ENCODE measurements around the gene ACTL7A.

ACTL7A gene

GRCh38 chr9:108861997-108862396 is at the start of gene ACTL7A:
Gene ACTL7A, plus strand, starts transcription at chr9:108862266. Its CDS starts 57 bp downstream, at chr9:108862323.
- no peaks in the 10 kb centered on the region for H3K79me2 ChIP-seq
- H3K9ac ChIP-seq, result no peak within 1 kb of the TSS
- no peak within 1 kb of the TSS for H2AFZ ChIP-seq
- H3K4me3 ChIP-seq (ENCODE audit: low read depth, low read length), result no peak within 1 kb of the TSS
- H3K27ac ChIP-seq, result no peak within 1 kb of the TSS
- H3K27me3 ChIP-seq (ENCODE audit: control insufficient read depth, insufficient read depth, low read length), result no peaks in the 10 kb centered on the region
- no peaks in the 10 kb centered on the region for H3K36me3 ChIP-seq (ENCODE audit: control insufficient read depth, insufficient read depth, low read length)
- no peaks in the 10 kb centered on the region for H3K4me1 ChIP-seq
- no peak for TF ChIP-seq CTCF (IDR thresholded peaks at IDR 0.05)
- no peak within 1 kb of the TSS for H3K4me2 ChIP-seq (ENCODE audit: low read length)
- H3K9me3 ChIP-seq (ENCODE audit: control insufficient read depth, low read length), result no peaks in the 10 kb centered on the region

DNA sequence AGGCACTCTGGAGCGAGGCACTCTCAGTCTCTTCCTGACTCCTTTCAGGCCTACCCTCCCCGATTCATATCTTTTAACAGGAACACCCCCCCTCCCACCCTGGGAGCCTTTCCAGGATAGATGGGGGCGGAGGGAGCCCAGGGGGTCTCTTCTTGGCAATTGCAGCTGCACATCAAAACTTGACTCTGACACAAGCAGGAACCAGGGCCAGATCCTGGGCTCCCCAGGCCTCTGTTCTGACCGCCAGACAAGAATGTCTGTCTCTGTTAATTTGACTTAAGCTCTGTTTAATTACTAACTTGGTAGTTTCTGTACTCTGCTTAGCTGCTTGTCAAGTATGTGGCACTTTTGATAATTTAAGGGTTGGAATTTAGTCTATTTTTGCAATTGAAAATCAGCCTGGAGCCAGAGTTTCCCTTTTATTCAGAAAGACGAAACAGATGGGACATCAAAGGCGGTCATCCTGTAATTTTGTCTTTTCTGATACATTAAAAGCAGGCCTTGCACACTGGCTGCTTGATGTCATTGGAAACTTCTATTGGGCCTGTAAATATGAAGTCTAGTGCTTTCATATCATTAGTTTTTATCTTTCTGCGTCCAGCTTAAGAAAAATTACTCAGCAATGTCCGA is 49.6 kb upstream of the ACTL7A start:
- Histone ChIP-seq H3K27me3 (ENCODE audit: control insufficient read depth, insufficient read depth, low read length) (no peaks in the 10 kb centered on the region), H3K36me3 (ENCODE audit: control insufficient read depth, insufficient read depth, low read length) (no peaks in the 10 kb centered on the region), H3K9me3 (ENCODE audit: control insufficient read depth, low read length) (no peaks in the 10 kb centered on the region), H3K27ac (no peak overlapping the region), H3K4me1 (no peaks in the 10 kb centered on the region), H3K9ac (no peak overlapping the region), H2AFZ (no peak overlapping the region), H3K4me2 (ENCODE audit: low read length) (no peak overlapping the region), H3K79me2 (no peaks in the 10 kb centered on the region), H3K4me3 (ENCODE audit: low read depth, low read length) (no peak overlapping the region)
- TF ChIP-seq CTCF (IDR thresholded peaks at IDR 0.05), result no peak

- no peaks in the 10 kb centered on the region for H3K79me2 ChIP-seq
- H3K4me3 ChIP-seq (ENCODE audit: low read depth, low read length), result no peak overlapping the region
- H3K27me3 ChIP-seq (ENCODE audit: control insufficient read depth, insufficient read depth, low read length), result no peaks in the 10 kb centered on the region
- no peak overlapping the region for H3K4me2 ChIP-seq (ENCODE audit: low read length)
- no peaks in the 10 kb centered on the region for H3K9me3 ChIP-seq (ENCODE audit: control insufficient read depth, low read length)
- no peak for TF ChIP-seq CTCF (IDR thresholded peaks at IDR 0.05)
- no peak overlapping the region for H3K27ac ChIP-seq
- H3K9ac ChIP-seq, result no peak overlapping the region
- no peaks in the 10 kb centered on the region for H3K36me3 ChIP-seq (ENCODE audit: control insufficient read depth, insufficient read depth, low read length)
- H3K4me1 ChIP-seq, result no peaks in the 10 kb centered on the region
- no peak overlapping the region for H2AFZ ChIP-seq
Measured at GRCh38 chr9:108813951-108814601, 48.0 kb upstream of the ACTL7A start.

DNA sequence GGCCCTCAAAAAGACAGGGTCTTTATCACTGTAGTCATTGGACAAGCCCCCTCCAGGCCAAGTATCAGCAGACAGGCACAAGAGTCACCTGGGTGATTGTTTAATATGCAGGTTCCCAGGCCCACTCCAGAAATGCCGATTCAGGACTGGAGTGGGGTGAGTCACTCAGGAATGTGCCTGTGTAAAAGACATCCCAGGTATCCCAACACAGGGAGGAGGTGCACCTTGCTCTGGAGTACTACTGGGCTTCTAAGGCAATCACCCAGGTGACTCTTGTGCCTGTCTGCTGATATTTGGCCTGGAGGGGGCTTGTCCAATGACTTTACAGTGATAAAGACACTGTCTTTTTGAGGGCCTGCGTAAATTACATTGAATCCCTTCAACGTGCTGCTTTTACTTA is 46.9 kb upstream of the ACTL7A start:
- no peaks in the 10 kb centered on the region for H3K27me3 ChIP-seq (ENCODE audit: control insufficient read depth, insufficient read depth, low read length)
- TF ChIP-seq CTCF (IDR thresholded peaks at IDR 0.05), result no peak
- H3K4me2 ChIP-seq (ENCODE audit: low read length), result no peak overlapping the region
- no peak overlapping the region for H3K4me3 ChIP-seq (ENCODE audit: low read depth, low read length)
- H3K79me2 ChIP-seq, result no peaks in the 10 kb centered on the region
- H2AFZ ChIP-seq, result no peak overlapping the region
- H3K9ac ChIP-seq, result no peak overlapping the region
- no peaks in the 10 kb centered on the region for H3K36me3 ChIP-seq (ENCODE audit: control insufficient read depth, insufficient read depth, low read length)
- no peak overlapping the region for H3K27ac ChIP-seq
- H3K9me3 ChIP-seq (ENCODE audit: control insufficient read depth, low read length), result no peaks in the 10 kb centered on the region
- no peaks in the 10 kb centered on the region for H3K4me1 ChIP-seq

DNA sequence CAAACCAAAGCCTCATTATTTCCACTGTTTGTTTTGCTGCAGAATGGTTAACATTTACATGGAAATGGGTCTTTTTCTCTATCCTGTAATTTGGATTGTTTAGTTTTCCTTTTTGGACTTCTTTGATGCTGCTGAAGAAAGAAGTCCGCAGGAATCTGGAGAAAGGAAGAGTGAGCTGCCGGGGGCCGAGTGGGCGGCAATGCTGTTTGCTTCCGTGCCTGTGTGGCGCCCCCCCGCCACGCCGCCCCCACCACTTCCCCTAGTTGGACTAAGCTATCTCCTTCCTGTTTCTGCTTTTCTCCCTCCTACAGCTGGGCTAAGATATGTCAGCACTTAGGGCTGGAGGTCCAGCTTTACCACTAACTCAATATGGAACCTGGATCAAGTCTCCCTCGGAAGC is 46.0 kb upstream of the ACTL7A start:
- Histone ChIP-seq H3K36me3 (ENCODE audit: control insufficient read depth, insufficient read depth, low read length) (no peaks in the 10 kb centered on the region), H3K27me3 (ENCODE audit: control insufficient read depth, insufficient read depth, low read length) (no peaks in the 10 kb centered on the region), H3K4me1 (no peaks in the 10 kb centered on the region), H3K27ac (no peak overlapping the region), H3K79me2 (no peaks in the 10 kb centered on the region), H3K4me3 (ENCODE audit: low read depth, low read length) (no peak overlapping the region), H2AFZ (no peak overlapping the region), H3K9me3 (ENCODE audit: control insufficient read depth, low read length) (no peaks in the 10 kb centered on the region), H3K4me2 (ENCODE audit: low read length) (no peak overlapping the region), H3K9ac (no peak overlapping the region)
- TF ChIP-seq CTCF (IDR thresholded peaks at IDR 0.05), result no peak

Data from parathyroid adenoma (tissue), 2 donors.